ENCODE results near the gene SLC25A33. TPM values are rescaled to one million over a fixed set of nuclear protein-coding genes. Genes with fewer than 3 reads are reported as not detected.
A peak's percentile ranks its signal among the peaks of the same experiment; 100 is the strongest.
"Not testable (repeated sequence)": the region's sequence is repeated elsewhere in the genome, so short reads cannot be mapped to it uniquely, and the experiment has no call there.

Gene SLC25A33
- 4.0 TPM for total RNA-seq

GRCh38 chr1:9539165-9539828 lies at the start of gene SLC25A33:
TSS of gene SLC25A33 (plus strand) at chr1:9539465. CDS start at chr1:9539692, 227 bp downstream.
- DNase-seq (ENCODE audit: low read depth in 2 of 3, low spot score in 2 of 3): peak; percentile 93 to 98 (median 97)

- peak; percentile 65 to 76 (median 70) for DNase-seq (ENCODE audit: low read depth in 2 of 3, low spot score in 2 of 3)
These were observed 48.5 kb upstream of the SLC25A33 start for GRCh38 chr1:9490605-9491339.

DNA sequence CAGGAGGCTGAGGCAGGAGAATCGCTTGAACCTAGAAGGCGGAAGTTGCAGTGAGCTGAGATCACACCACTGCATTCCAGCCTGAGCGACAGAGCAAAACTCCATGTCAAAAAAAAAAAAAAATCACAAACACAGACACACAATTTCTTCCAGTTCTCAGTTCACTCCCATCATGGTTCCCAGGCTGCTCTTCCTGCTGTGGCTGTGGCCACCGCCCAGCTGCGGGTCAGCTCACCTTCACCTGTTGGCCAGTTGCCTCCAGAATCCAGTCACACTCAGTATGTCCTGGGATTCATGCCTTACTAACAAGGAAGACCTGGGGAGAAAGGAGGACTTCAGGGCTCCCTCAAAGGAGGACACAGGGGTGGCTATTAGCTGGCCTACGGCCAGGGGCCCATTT lies 45.9 kb upstream of the SLC25A33 start:
- no peak for DNase-seq (ENCODE audit: low read depth in 2 of 3, low spot score in 2 of 3)

GRCh38 chr1:9494936-9495758 lies 44.1 kb upstream of the SLC25A33 start:
- peak; percentile 54 to 63 (median 54) for DNase-seq (ENCODE audit: low read depth in 2 of 3, low spot score in 2 of 3)

- no peak for DNase-seq (ENCODE audit: low read depth in 2 of 3, low spot score in 2 of 3)
These were observed 43.4 kb upstream of the SLC25A33 start for GRCh38 chr1:9495854-9496374.

DNA sequence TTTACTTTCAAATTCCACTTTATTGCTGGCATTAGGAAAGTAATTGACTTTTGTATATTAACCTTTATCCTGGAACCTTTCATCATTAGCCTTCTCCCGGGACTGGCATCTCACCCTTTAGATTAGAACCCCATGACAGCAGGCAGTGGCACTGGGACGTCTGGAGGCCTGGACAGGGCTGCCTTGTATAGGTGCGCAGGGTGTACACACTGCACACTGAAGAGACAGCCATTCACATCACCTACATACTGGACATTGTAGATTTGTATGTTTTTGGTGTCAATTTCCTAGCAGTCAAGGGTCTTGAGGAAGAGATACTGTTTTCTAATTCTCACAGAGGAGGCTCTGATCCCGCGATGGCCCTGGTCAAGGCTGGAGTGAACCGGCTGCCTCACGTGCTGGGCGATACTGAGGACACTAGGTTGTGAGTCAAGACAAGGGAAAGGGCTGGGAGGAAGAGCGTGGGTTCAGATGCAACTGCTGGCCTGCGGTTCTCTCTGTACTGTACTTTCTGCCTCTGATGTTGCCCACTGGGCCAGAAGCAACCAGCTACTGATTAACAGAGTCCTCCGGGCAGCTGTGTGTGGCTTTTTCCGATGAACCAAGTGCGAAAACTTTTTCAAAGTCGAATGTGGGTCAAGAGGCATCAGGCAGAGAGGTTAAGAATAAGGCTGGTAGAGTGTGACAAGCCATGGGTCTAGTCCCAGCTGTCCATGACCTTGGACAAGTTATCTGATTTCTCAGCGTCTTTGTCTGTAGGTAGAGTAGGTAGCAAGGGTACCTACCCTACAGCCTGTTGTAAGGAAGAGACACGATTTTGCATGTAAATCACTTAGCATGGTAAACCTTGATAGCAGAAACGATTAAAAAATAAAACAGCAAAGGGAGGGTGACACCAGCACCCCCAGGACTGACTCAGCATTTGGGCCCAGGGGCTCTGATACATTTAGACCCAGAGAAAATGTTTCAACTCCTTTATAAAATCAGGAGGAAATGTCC lies 38.2 kb upstream of the SLC25A33 start:
- no peak for DNase-seq (ENCODE audit: low read depth in 2 of 3, low spot score in 2 of 3)

- no peak for DNase-seq (ENCODE audit: low read depth in 2 of 3, low spot score in 2 of 3)
These were observed 36.1 kb upstream of the SLC25A33 start for GRCh38 chr1:9503001-9503675.

- no peak for DNase-seq (ENCODE audit: low read depth in 2 of 3, low spot score in 2 of 3)
These were observed 34.1 kb upstream of the SLC25A33 start for GRCh38 chr1:9505143-9505542.

DNA sequence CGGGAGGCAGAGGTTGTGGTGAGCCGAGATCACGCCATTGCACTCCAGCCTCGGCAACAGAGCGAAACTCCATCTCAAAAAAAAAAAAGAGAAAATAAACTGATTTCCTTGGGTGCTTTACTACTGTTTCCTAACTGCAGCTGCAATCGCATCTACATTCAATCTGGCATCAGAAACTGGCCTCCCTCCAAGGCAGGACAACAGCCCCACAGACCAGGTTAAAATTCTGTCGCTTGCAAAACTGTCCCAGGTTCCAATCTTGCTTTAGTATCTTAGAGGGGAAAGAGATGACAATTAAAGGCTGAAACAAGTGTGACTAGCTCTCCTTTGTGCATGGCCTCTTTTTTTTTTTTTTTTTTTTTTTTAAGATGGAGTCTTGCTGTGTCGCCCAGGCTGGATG lies 32.4 kb upstream of the SLC25A33 start:
- no peak for DNase-seq (ENCODE audit: low read depth in 2 of 3, low spot score in 2 of 3)

DNA sequence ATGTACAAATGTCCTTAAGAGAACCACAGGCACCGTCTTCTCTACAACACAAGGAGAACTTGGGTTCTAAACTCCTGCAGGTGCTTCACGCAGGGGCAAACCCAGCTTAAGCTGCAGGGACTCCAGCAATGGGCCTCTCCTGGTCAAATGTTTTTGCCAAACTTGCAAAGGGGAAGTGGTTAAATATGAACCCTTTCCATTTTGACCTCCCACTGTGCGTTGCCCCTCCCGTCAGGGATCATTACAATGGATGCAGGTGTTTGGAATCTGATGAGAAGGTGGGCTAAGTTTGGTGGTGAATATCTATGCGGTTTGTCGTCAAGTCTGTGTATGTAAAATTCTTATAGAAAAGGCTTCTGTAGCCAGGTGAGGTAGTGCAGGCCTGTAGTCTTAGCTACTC lies 29.1 kb upstream of the SLC25A33 start:
- DNase-seq (ENCODE audit: low read depth in 2 of 3, low spot score in 2 of 3): no peak

DNA sequence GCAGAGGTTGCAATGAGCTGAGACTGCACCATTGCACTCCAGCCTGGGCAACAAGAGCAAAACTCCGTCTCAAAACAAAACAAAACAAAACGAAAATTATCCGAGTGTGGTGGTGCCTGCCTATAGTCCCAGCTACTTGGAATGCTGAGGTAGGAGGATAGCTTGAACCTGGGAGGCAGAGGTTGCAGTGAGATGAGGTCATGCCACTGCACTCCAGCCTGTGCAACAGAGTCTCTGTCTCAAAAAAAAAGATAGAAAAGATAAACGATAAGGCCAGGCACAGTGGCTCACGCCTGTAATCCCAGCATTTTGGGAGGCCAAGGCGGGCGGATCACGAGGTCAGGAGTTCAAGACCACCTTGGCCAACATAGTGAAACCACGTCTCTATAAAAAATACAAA lies 23.7 kb upstream of the SLC25A33 start:
- not testable (repeated sequence) for DNase-seq (ENCODE audit: low read depth in 2 of 3, low spot score in 2 of 3)

GRCh38 chr1:9518454-9518998 lies 20.7 kb upstream of the SLC25A33 start:
- DNase-seq (ENCODE audit: low read depth in 2 of 3, low spot score in 2 of 3): no peak

DNA sequence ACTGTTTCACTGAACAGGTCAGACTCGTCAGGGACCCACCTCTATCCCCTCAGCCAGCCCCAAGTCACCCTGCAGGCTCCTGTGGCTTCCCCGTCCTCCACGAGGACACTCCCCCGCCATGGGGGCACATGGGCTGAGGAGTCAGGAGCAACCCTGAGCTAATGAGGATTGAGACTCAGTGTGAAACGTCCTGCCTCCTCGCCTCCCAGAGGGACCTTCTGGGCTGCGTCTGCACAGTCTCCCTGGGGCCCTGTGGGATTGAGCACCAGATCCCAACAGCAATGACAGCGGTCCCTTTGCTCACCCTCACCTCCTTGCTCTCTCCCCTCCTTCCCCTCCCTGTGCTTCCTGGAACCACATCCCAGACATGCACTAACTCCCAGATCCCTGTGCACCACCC lies 18.9 kb upstream of the SLC25A33 start:
- DNase-seq (ENCODE audit: low read depth in 2 of 3, low spot score in 2 of 3): no peak

DNA sequence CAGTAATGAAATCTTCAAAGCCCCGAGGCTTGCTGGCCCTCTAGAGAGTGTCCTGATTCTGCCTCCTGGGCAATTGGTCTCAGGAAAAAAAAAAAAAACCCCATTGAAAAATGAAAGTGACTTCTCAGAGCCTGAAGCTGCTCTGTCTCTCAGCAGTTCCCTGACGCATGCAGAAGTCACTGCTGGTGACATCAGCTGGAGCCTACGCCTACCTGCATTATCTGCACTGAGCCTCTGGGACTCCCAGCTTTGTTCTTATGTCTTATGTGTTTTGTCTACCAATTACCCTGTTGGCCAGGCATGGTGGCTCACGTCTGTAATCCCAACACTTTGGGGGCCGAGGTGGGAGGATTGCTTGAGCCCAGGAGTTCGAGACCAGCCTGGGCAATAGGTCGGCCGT lies 10.1 kb upstream of the SLC25A33 start:
- DNase-seq (ENCODE audit: low read depth in 2 of 3, low spot score in 2 of 3): no peak

DNA sequence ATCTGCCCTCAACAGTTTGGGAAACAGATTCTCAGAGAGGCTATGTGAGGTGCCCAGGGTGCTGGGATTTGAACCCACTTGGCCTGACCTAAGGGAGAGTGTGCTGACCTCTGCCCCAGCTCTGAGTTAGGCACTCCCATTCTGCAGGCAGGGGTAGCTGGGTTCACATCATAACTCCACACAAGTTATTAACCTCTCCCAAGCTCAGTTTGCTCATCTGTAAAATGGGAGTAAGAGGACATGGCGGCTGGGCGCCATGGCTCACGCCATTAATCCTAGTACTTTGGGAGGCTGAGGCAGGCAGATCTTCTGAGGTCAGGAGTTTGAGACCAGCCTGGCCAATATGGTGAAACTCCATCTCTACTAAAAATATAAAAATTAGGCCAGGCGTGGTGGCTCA lies 8.9 kb upstream of the SLC25A33 start:
- no peak for DNase-seq (ENCODE audit: low read depth in 2 of 3, low spot score in 2 of 3)

GRCh38 chr1:9534953-9535352 lies 4.3 kb upstream of the SLC25A33 start:
- no peak for DNase-seq (ENCODE audit: low read depth in 2 of 3, low spot score in 2 of 3)

DNA sequence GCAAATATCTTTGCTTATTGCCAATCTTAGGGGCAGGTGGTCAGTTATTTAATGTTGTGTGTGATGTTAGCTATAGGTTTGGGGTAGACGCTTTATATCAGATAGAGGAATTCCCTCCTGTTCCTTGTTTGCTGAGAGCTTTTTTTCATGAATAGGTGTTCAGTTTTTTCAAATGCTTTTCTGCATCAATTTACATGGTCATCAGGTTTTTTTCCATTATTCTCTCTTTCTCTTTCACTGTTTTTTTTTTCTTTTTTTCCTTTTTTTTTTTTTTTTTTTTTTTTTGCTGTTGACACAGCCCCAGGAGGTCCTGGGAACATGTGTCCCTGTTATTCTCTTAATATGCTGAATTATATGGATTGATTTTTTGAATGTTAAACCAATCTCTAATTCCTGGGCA lies 3.0 kb upstream of the SLC25A33 start:
- DNase-seq (ENCODE audit: low read depth in 2 of 3, low spot score in 2 of 3): no peak

DNA sequence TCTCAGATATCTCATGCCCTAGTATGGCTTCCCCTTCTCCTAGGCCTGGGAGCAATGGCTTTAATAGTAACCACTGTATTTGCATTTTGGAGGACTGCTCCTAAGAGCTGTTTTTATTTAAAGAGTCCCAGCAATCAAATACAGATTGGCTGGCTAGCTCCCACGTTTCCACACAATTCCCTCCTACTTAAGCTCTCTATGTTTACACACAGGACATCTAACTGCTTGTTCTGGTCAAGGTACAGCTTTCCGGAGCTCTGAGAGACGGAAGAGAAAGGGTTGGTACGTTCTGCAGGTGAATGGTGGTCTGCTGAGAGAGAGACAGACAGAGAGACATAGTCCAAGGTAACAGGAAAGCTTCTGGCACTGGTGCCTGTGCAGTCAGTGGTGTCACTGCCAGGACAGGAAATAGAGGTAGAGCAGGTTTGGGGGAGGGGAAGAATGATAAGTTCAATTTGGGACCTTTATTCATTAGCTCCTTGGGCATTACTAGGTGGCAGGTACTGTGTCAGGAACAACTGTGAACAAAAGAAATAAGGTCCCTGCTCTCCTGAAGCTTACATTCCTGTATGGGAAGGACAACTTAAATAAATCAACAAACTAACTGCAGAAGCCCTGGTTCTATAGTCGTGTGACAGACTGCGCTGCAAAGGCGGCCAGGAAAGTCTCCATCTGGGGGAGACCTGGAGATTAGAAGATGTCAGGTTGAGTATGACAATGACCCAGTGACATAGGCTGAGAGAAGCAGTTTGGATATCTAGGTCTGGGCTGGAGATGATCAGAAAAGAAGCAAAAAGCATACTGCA lies 1.2 kb upstream of the SLC25A33 start:
- no peak for DNase-seq (ENCODE audit: low read depth in 2 of 3, low spot score in 2 of 3)
